Measurements from ENCODE around the gene OPRL1.

Gene OPRL1

DNA sequence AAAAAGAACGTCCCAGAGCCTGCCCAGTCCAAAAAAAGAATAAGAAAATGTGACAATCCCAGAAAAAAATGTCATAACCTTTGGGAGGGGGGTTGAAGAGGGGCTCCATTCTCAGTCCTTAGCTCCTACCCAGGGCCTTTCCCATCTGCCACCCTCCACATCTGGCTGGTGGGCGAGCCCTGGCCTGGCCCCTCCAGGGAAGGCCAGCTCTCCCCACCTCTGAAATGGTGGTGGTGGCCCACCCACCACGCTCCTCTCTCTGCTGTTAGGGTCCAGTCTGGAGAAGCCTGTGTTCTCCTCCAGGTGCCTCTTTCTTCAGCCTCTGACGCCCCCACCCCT, 979 bp upstream of the OPRL1 start:
- H3K27me3 ChIP-seq (ENCODE audit: insufficient read depth, low read length): peaks cover 38% of the 10 kb centered on the region
- H3K4me1 ChIP-seq (ENCODE audit: insufficient read depth, low read length): peaks cover 6% of the 10 kb centered on the region
- no peaks in the 10 kb centered on the region for H3K36me3 ChIP-seq (ENCODE audit: insufficient read depth, low read depth, low read length)
- peak overlapping the region; percentile 73 for H3K4me3 ChIP-seq (ENCODE audit: low read length)
- no peaks in the 10 kb centered on the region for H3K9me3 ChIP-seq (ENCODE audit: insufficient read depth, low read depth, low read length)
- no peak overlapping the region for H3K27ac ChIP-seq (ENCODE audit: low read length)
- H3K9ac ChIP-seq (ENCODE audit: low read depth, low read length): peak overlapping the region; percentile 65; the same call in 1 of the 2 replicates

- H3K9ac ChIP-seq (ENCODE audit: low read depth, low read length): peak within 1 kb of the TSS; percentile 65
- H3K27ac ChIP-seq (ENCODE audit: low read length): no peak within 1 kb of the TSS
Observed at GRCh38 chr20:64079273-64080012, 439 bp upstream of the OPRL1 start, which contains the start of gene RGS19. TSS of gene RGS19 (minus strand) at chr20:64079518. CDS start at chr20:64076886, 2,632 bp downstream.

GRCh38 chr20:64080813-64081623, 1.1 kb downstream of the OPRL1 start:
- Histone ChIP-seq H3K36me3 (ENCODE audit: insufficient read depth, low read depth, low read length) (no peaks in the 10 kb centered on the region), H3K9ac (ENCODE audit: low read depth, low read length) (no peak overlapping the region), H3K4me3 (ENCODE audit: low read length) (peak overlapping the region; percentile 68; the same call in 1 of the 2 replicates), H3K27ac (ENCODE audit: low read length) (no peak overlapping the region), H3K4me1 (ENCODE audit: insufficient read depth, low read length) (peaks cover 11% of the 10 kb centered on the region), H3K27me3 (ENCODE audit: insufficient read depth, low read length) (peaks cover 59% of the 10 kb centered on the region), H3K9me3 (ENCODE audit: insufficient read depth, low read depth, low read length) (no peaks in the 10 kb centered on the region)

More at GRCh38 chr20:64079273-64080012, 439 bp upstream of the OPRL1 start, which contains the start of gene RGS19:
- H3K27me3 ChIP-seq (ENCODE audit: insufficient read depth, low read length): peaks cover 43% of the 10 kb centered on the region
- H3K4me1 ChIP-seq (ENCODE audit: insufficient read depth, low read length): peaks cover 9% of the 10 kb centered on the region
- H3K36me3 ChIP-seq (ENCODE audit: insufficient read depth, low read depth, low read length): no peaks in the 10 kb centered on the region
- H3K4me3 ChIP-seq (ENCODE audit: low read length): peak within 1 kb of the TSS; percentile 73
- H3K9me3 ChIP-seq (ENCODE audit: insufficient read depth, low read depth, low read length): no peaks in the 10 kb centered on the region

GRCh38 chr20:64081624-64081964, 1.7 kb downstream of the OPRL1 start:
- Histone ChIP-seq H3K9ac (ENCODE audit: low read depth, low read length) (no peak overlapping the region), H3K36me3 (ENCODE audit: insufficient read depth, low read depth, low read length) (no peaks in the 10 kb centered on the region), H3K4me1 (ENCODE audit: insufficient read depth, low read length) (peaks cover 11% of the 10 kb centered on the region), H3K4me3 (ENCODE audit: low read length) (no peak overlapping the region), H3K27me3 (ENCODE audit: insufficient read depth, low read length) (peaks cover 65% of the 10 kb centered on the region), H3K27ac (ENCODE audit: low read length) (no peak overlapping the region), H3K9me3 (ENCODE audit: insufficient read depth, low read depth, low read length) (no peaks in the 10 kb centered on the region)

DNA sequence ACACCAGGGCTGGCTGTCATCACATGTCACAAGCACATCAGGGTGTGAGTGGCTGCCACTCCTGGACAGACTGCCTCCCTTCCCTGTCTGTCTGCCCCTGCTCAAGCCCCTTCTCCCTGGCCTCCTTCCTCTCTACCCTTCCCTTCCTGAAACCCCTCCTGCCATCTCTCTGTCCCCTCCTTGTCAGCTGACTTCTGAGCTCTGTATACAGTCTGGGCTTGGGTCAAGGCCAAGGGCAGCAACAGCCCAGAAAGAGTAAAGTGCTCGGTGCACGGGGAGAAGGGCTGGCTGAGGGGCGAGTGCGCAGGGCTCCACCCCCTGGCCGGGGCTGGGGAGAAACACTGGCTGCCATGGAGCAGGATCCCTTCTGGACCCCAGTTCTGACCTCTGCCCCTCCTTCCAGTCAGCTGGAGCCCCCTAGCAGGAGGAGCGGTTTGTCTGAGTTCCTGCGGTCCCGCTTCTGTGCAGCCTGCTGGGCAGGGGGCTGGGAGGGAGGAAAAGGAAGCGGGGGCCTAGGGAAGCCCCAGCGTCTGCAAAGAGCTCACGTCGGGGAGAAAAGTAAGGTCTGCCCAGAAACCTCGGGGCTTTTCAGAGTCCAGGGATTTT, 2.3 kb downstream of the OPRL1 start:
- H3K4me3 ChIP-seq (ENCODE audit: low read length): no peak overlapping the region

GRCh38 chr20:64082820-64083377, 3.0 kb downstream of the OPRL1 start:
- peaks cover 68% of the 10 kb centered on the region for H3K27me3 ChIP-seq (ENCODE audit: insufficient read depth, low read length)
- H3K9me3 ChIP-seq (ENCODE audit: insufficient read depth, low read depth, low read length): no peaks in the 10 kb centered on the region
- H3K4me1 ChIP-seq (ENCODE audit: insufficient read depth, low read length): peaks cover 11% of the 10 kb centered on the region
- H3K9ac ChIP-seq (ENCODE audit: low read depth, low read length): no peak overlapping the region
- H3K36me3 ChIP-seq (ENCODE audit: insufficient read depth, low read depth, low read length): no peaks in the 10 kb centered on the region
- no peak overlapping the region for H3K27ac ChIP-seq (ENCODE audit: low read length)
- peak overlapping the region; percentile 57 for H3K4me3 ChIP-seq (ENCODE audit: low read length)

More for the DNA sequence above, 2.3 kb downstream of the OPRL1 start:
- H3K27ac ChIP-seq (ENCODE audit: low read length): no peak overlapping the region
- H3K9me3 ChIP-seq (ENCODE audit: insufficient read depth, low read depth, low read length): no peaks in the 10 kb centered on the region
- peaks cover 11% of the 10 kb centered on the region for H3K4me1 ChIP-seq (ENCODE audit: insufficient read depth, low read length)
- no peaks in the 10 kb centered on the region for H3K36me3 ChIP-seq (ENCODE audit: insufficient read depth, low read depth, low read length)
- H3K9ac ChIP-seq (ENCODE audit: low read depth, low read length): no peak overlapping the region
- H3K27me3 ChIP-seq (ENCODE audit: insufficient read depth, low read length): peaks cover 68% of the 10 kb centered on the region

- no peak overlapping the region for H3K9ac ChIP-seq (ENCODE audit: low read depth, low read length)
- peaks cover 11% of the 10 kb centered on the region for H3K4me1 ChIP-seq (ENCODE audit: insufficient read depth, low read length)
- peak overlapping the region; percentile 58 for H3K4me3 ChIP-seq (ENCODE audit: low read length)
- no peaks in the 10 kb centered on the region for H3K9me3 ChIP-seq (ENCODE audit: insufficient read depth, low read depth, low read length)
- no peak overlapping the region for H3K27ac ChIP-seq (ENCODE audit: low read length)
- H3K36me3 ChIP-seq (ENCODE audit: insufficient read depth, low read depth, low read length): no peaks in the 10 kb centered on the region
- H3K27me3 ChIP-seq (ENCODE audit: insufficient read depth, low read length): peaks cover 68% of the 10 kb centered on the region
Observed at GRCh38 chr20:64083378-64083803, 3.5 kb downstream of the OPRL1 start.

DNA sequence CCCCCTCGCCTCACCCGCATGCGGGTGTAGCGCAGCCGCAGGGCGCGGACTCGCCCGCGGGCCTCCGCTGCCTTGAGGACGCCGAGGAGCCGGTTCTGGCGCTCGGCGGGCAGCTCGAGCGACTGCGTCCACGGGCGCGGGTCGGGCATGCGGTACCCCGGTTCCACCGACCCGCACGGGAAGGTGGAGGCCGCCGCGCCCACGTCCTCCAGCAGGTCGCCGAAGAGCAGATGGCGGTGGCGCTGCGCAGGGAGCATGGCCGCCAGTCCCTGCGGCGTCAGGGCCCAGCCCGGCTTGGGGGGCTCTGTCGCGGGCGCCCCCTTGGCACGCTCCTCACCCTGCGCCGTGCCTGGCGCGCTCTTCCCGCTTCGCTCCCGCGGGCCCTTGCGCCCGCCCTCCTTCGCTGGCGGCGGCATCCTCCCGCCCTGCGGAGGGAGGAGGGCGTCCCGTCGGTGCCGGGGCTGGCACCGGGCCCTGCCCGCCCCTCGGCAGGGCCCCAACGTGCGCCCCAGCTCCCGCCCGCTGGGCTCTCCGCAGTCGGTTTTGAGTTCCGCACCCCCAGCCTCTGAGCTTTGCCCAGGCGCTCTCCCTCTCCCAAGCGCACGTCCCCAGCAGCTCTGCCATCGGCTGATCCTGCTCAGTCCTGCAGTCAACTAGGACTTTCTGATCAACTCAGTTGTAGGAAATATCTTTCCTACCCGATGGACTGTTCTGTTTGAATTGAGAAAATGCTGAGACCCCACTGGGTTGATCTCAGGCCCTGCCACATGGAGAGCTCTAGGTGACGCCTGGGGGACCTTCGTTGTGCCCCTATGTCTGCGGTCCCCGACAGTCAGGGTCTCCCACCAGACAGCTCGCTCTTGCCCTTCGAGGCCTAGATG, 4.2 kb downstream of the OPRL1 start, which contains the start of gene LKAAEAR1:
LKAAEAR1 (minus strand) TSS at position 595 of the 881 bp plus-strand sequence; CDS start at position 416, 179 bp downstream.
- Histone ChIP-seq H3K4me3 (ENCODE audit: low read length) (peak within 1 kb of the TSS; percentile 58), H3K36me3 (ENCODE audit: insufficient read depth, low read depth, low read length) (no peaks in the 10 kb centered on the region), H3K4me1 (ENCODE audit: insufficient read depth, low read length) (peaks cover 11% of the 10 kb centered on the region), H3K9me3 (ENCODE audit: insufficient read depth, low read depth, low read length) (no peaks in the 10 kb centered on the region), H3K9ac (ENCODE audit: low read depth, low read length) (no peak within 1 kb of the TSS), H3K27ac (ENCODE audit: low read length) (no peak within 1 kb of the TSS), H3K27me3 (ENCODE audit: insufficient read depth, low read length) (peaks cover 68% of the 10 kb centered on the region)

- H3K27me3 ChIP-seq (ENCODE audit: insufficient read depth, low read length): peaks cover 73% of the 10 kb centered on the region
- H3K4me3 ChIP-seq (ENCODE audit: low read length): peak overlapping the region; percentile 58; the same call in 1 of the 2 replicates
- no peak overlapping the region for H3K27ac ChIP-seq (ENCODE audit: low read length)
- no peak overlapping the region for H3K9ac ChIP-seq (ENCODE audit: low read depth, low read length)
- no peaks in the 10 kb centered on the region for H3K36me3 ChIP-seq (ENCODE audit: insufficient read depth, low read depth, low read length)
- peaks cover 11% of the 10 kb centered on the region for H3K4me1 ChIP-seq (ENCODE audit: insufficient read depth, low read length)
- H3K9me3 ChIP-seq (ENCODE audit: insufficient read depth, low read depth, low read length): no peaks in the 10 kb centered on the region
Observed at GRCh38 chr20:64084685-64085152, 4.8 kb downstream of the OPRL1 start.

- H3K27me3 ChIP-seq (ENCODE audit: insufficient read depth, low read length): peaks cover 57% of the 10 kb centered on the region
- no peak overlapping the region for H3K9ac ChIP-seq (ENCODE audit: low read depth, low read length)
- peaks cover 11% of the 10 kb centered on the region for H3K4me1 ChIP-seq (ENCODE audit: insufficient read depth, low read length)
- no peaks in the 10 kb centered on the region for H3K36me3 ChIP-seq (ENCODE audit: insufficient read depth, low read depth, low read length)
- H3K4me3 ChIP-seq (ENCODE audit: low read length): no peak overlapping the region
- no peak overlapping the region for H3K27ac ChIP-seq (ENCODE audit: low read length)
- no peaks in the 10 kb centered on the region for H3K9me3 ChIP-seq (ENCODE audit: insufficient read depth, low read depth, low read length)
Observed at GRCh38 chr20:64086801-64087200, 6.9 kb downstream of the OPRL1 start.
